ENCODE measurements around the gene OR2A2. TPM values are rescaled to one million over a fixed set of nuclear protein-coding genes. Genes with fewer than 3 reads are reported as not detected.

Gene OR2A2
- polyA plus RNA-seq, 1 donor (not counting 4 experiments of a cell fraction or from before 2014, with no cell fraction given), result not detected

- no peaks in the 10 kb centered on the region for H3K4me1 ChIP-seq (ENCODE audit: control insufficient read depth, extremely low read depth, insufficient read depth, low read length)
- no peaks in the 10 kb centered on the region for H3K9me1 ChIP-seq (ENCODE audit: control insufficient read depth, extremely low read depth, insufficient read depth, low read length)
- dilution Hi-C loops (cut with MboI; ENCODE audit: extremely low pct_ligation_motif_present, low sequenced_read_pairs), result no loop called here
- no peaks in the 10 kb centered on the region for H4K20me1 ChIP-seq (ENCODE audit: control insufficient read depth, extremely low read depth, insufficient read depth, low read length)
- TF ChIP-seq CTCF (optimal IDR thresholded peaks at IDR 0.05 in 1 of 3, IDR thresholded peaks at IDR 0.05 in 1 of 3, conservative IDR thresholded peaks at IDR 0.05 in 1 of 3; ENCODE audit: extremely low read depth in 1 of 3, insufficient read depth in 2 of 3, low read length in 3 of 3) (no peak), EZH2 (IDR thresholded peaks at IDR 0.05; ENCODE audit: low read length) (no peak)
- H3K36me3 ChIP-seq (ENCODE audit: control insufficient read depth in 2 of 2, extremely low read depth in 1 of 2, insufficient read depth in 2 of 2, low read length in 2 of 2), result no peaks in the 10 kb centered on the region
- no peaks in the 10 kb centered on the region for H3K27me3 ChIP-seq (ENCODE audit: control insufficient read depth, extremely low read depth, insufficient read depth, low read length)
- no peak within 1 kb of the TSS for H3K4me3 ChIP-seq (ENCODE audit: control insufficient read depth in 2 of 3, extremely low read depth in 1 of 3, insufficient read depth in 2 of 3, low read depth in 1 of 3, low read length in 3 of 3)
- FAIRE-seq, result no peak
- H3K4me2 ChIP-seq (ENCODE audit: control insufficient read depth, extremely low read depth, insufficient read depth, low read depth, low read length), result no peak within 1 kb of the TSS
- no peak within 1 kb of the TSS for H2AFZ ChIP-seq (ENCODE audit: control insufficient read depth, low read length)
- no peak within 1 kb of the TSS for H3K9ac ChIP-seq (ENCODE audit: control insufficient read depth, extremely low read depth, insufficient read depth, low read length)
- H3K27ac ChIP-seq (ENCODE audit: control insufficient read depth, insufficient read depth, low read length), result no peak within 1 kb of the TSS
- no peaks in the 10 kb centered on the region for H3K79me2 ChIP-seq (ENCODE audit: control insufficient read depth, insufficient read depth, low read length)
- no peaks in the 10 kb centered on the region for H3K9me3 ChIP-seq (ENCODE audit: control insufficient read depth, low read depth, low read length)
- DNase-seq (ENCODE audit: low read depth, low spot score), result no peak
These were observed 39.9 kb upstream of the OR2A2 start, which contains the start of gene OR2A25 for GRCh38 chr7:144069511-144069910. OR2A25 (plus strand) TSS chr7:144069811; CDS start chr7:144074220, 4,409 bp downstream.

GRCh38 chr7:144069953-144070352, 39.4 kb upstream of the OR2A2 start:
- TF ChIP-seq CTCF (optimal IDR thresholded peaks at IDR 0.05 in 1 of 3, IDR thresholded peaks at IDR 0.05 in 1 of 3, conservative IDR thresholded peaks at IDR 0.05 in 1 of 3; ENCODE audit: extremely low read depth in 1 of 3, insufficient read depth in 2 of 3, low read length in 3 of 3), result no peak
- TF ChIP-seq EZH2 (IDR thresholded peaks at IDR 0.05; ENCODE audit: low read length), result no peak
- H3K4me3 ChIP-seq (ENCODE audit: control insufficient read depth in 2 of 3, extremely low read depth in 1 of 3, insufficient read depth in 2 of 3, low read depth in 1 of 3, low read length in 3 of 3), result no peak overlapping the region
- H3K36me3 ChIP-seq (ENCODE audit: control insufficient read depth in 2 of 2, extremely low read depth in 1 of 2, insufficient read depth in 2 of 2, low read length in 2 of 2), result no peaks in the 10 kb centered on the region
- no peaks in the 10 kb centered on the region for H4K20me1 ChIP-seq (ENCODE audit: control insufficient read depth, extremely low read depth, insufficient read depth, low read length)
- no peaks in the 10 kb centered on the region for H3K27me3 ChIP-seq (ENCODE audit: control insufficient read depth, extremely low read depth, insufficient read depth, low read length)
- no peaks in the 10 kb centered on the region for H3K79me2 ChIP-seq (ENCODE audit: control insufficient read depth, insufficient read depth, low read length)
- H3K9ac ChIP-seq (ENCODE audit: control insufficient read depth, extremely low read depth, insufficient read depth, low read length), result no peak overlapping the region
- DNase-seq (ENCODE audit: low read depth, low spot score) (no peak), FAIRE-seq (no peak)
- no peaks in the 10 kb centered on the region for H3K9me3 ChIP-seq (ENCODE audit: control insufficient read depth, low read depth, low read length)
- H3K9me1 ChIP-seq (ENCODE audit: control insufficient read depth, extremely low read depth, insufficient read depth, low read length), result no peaks in the 10 kb centered on the region
- dilution Hi-C loops (cut with MboI; ENCODE audit: extremely low pct_ligation_motif_present, low sequenced_read_pairs), result no loop called here
- no peak overlapping the region for H2AFZ ChIP-seq (ENCODE audit: control insufficient read depth, low read length)
- H3K4me1 ChIP-seq (ENCODE audit: control insufficient read depth, extremely low read depth, insufficient read depth, low read length), result no peaks in the 10 kb centered on the region
- no peak overlapping the region for H3K4me2 ChIP-seq (ENCODE audit: control insufficient read depth, extremely low read depth, insufficient read depth, low read depth, low read length)
- H3K27ac ChIP-seq (ENCODE audit: control insufficient read depth, insufficient read depth, low read length), result no peak overlapping the region

Data from keratinocyte (primary cell).